Neural crest cell (in vitro differentiated cells): Measurements from ENCODE around the gene YY1AP1. TPM values are rescaled to one million over a fixed set of nuclear protein-coding genes. Genes with fewer than 3 reads are reported as not detected.

Experiments
- DNase-seq: peaks from one replicate; pipeline ENCODE4 v3.0.0; 2021; ENCODE audit warnings: low read depth, mixed read lengths, low spot score
- H3K27ac Mint-ChIP-seq: one replicate; pipeline ENCODE4 v1.8.0; 2021; ENCODE audit warnings: mild to moderate bottlenecking, mixed read lengths; ENCODE audit not compliant: unreplicated experiment
- H3K27me3 Mint-ChIP-seq: 2 replicates; pipeline ENCODE4 v1.8.0; 2021; ENCODE audit warnings: low read depth, mild to moderate bottlenecking, mixed read lengths
- H3K36me3 Mint-ChIP-seq: 2 replicates; pipeline ENCODE4 v1.8.0; 2021; ENCODE audit warnings: low read depth, mild to moderate bottlenecking, mixed read lengths
- H3K4me1 Mint-ChIP-seq: 2 replicates; pipeline ENCODE4 v1.8.0; 2021; ENCODE audit warnings: mixed read lengths
- H3K4me3 Mint-ChIP-seq: one replicate; pipeline ENCODE4 v1.8.0; 2021; ENCODE audit warnings: mild to moderate bottlenecking, mixed read lengths
- H3K9me3 Mint-ChIP-seq: 2 replicates; pipeline ENCODE4 v1.8.0; 2021; ENCODE audit warnings: mixed read lengths
- total RNA-seq: library from RNA; stranded (reverse); gene quantifications from 2 replicates; pipeline ENCODE4 v1.2.1, GENCODE V29; 2021
- TF ChIP-seq, protein P1 (sequence below): fragments of 200-600 bp; sonication (generic); conservative IDR thresholded peaks from 2 replicates; pipeline ENCODE4 v1.5.0; 2021; ENCODE audit warnings: antibody characterized with exemption, mild to moderate bottlenecking

YY1AP1 gene
- total RNA-seq, 1 donor from 2014 or later = 54.5 TPM

DNA sequence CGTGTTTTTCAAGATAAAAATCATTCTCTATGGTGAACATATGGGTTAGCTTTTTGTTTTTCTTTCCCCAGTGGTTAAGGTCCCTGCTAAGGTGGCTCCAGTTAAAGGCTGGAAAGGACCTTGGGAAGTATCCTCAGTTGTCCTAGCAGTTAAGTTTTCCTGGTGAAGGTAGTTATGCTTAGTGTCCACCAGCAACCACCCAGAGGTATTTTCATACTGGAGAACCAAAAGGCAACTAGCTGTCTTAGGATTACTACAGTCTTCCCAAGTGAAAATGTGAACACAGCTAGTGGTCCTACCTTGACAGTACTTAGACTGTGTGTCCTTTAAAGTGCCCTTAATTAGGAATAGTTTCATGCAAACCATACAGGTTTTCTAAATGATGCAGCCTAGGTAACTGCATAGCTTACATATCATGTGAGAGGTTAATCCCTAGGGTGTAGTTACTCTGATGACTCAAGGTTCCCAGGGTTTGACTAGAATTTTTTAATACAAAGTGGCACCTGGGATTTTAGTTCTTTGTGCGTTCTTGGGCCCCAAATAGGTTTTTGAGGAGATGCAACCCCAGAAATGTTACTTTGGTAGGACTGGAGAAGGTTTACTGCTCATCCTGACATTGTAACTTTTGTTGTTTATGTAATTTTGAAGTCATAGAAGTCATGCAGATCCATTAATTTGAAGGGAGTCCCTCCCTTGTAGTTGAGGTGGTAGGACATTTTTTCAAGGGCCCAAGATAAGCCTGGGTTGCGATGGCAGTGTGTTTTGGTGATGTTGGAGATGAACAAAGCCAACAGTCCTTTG lies 36.5 kb downstream of the YY1AP1 start:
- H3K9me3 Mint-ChIP-seq = peaks cover 3% of the 10 kb centered on the region
- peaks cover 2% of the 10 kb centered on the region for H3K36me3 Mint-ChIP-seq
- H3K27me3 Mint-ChIP-seq = no peaks in the 10 kb centered on the region
- peaks cover 6% of the 10 kb centered on the region for H3K4me1 Mint-ChIP-seq
- no peak overlapping the region for H3K4me3 Mint-ChIP-seq
- no peak overlapping the region for H3K27ac Mint-ChIP-seq
- TF ChIP-seq, protein P1, sequence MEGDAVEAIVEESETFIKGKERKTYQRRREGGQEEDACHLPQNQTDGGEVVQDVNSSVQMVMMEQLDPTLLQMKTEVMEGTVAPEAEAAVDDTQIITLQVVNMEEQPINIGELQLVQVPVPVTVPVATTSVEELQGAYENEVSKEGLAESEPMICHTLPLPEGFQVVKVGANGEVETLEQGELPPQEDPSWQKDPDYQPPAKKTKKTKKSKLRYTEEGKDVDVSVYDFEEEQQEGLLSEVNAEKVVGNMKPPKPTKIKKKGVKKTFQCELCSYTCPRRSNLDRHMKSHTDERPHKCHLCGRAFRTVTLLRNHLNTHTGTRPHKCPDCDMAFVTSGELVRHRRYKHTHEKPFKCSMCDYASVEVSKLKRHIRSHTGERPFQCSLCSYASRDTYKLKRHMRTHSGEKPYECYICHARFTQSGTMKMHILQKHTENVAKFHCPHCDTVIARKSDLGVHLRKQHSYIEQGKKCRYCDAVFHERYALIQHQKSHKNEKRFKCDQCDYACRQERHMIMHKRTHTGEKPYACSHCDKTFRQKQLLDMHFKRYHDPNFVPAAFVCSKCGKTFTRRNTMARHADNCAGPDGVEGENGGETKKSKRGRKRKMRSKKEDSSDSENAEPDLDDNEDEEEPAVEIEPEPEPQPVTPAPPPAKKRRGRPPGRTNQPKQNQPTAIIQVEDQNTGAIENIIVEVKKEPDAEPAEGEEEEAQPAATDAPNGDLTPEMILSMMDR = no peak
- no peak for DNase-seq

DNA sequence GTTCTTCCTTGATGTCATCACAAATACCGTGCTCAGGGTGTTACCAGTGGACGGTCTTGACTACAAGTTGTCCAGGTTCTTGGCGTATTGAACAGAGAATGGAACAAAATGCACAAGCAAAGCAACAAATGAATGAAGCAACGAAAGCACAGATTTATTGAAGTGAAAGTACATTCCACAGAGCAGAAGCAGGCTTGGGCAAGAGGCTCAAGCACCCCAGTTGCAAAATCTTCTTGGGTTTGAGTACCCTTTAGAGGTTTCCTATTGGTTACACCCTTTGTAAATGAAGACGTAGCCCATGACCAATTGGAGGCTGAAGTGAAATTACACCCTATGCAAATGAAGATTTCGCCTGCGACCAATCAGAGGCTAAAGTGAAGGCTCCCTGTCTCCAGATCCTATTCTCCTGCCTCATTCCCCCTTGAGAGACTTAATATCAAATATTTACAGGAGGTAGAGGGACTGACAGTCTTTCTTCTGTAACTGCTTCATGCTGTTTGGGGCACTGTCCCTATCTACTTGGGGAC lies 38.3 kb downstream of the YY1AP1 start:
- no peak overlapping the region for H3K4me3 Mint-ChIP-seq
- no peak for DNase-seq
- TF ChIP-seq, protein P1 = no peak
- H3K27me3 Mint-ChIP-seq = no peaks in the 10 kb centered on the region
- peaks cover 4% of the 10 kb centered on the region for H3K36me3 Mint-ChIP-seq
- peaks cover 11% of the 10 kb centered on the region for H3K4me1 Mint-ChIP-seq
- peaks cover 3% of the 10 kb centered on the region for H3K9me3 Mint-ChIP-seq
- H3K27ac Mint-ChIP-seq = no peak overlapping the region

DNA sequence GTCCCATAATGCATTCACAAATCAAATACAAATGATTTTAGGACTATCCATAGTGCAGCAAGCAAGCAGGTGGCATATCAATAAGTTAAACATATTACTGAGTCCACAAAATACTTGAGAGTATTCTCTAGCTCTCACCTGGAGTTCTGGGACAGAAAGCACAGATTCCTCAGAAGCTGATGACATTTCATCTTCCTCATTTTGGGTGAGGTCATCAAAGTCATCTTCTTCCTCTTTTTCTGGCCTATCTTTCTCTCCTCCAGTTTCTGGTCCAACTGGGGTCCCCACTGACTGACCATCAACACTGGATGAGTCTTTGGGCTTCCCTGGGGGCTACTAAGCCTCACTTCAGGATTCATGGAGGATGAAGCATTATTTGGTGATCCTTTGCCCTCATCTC lies 38.9 kb downstream of the YY1AP1 start:
- Mint-ChIP-seq H3K27ac (no peak overlapping the region), H3K9me3 (peaks cover 3% of the 10 kb centered on the region), H3K36me3 (peaks cover 4% of the 10 kb centered on the region), H3K4me3 (no peak overlapping the region), H3K27me3 (no peaks in the 10 kb centered on the region), H3K4me1 (peaks cover 11% of the 10 kb centered on the region)
- TF ChIP-seq, protein P1 = no peak
- no peak for DNase-seq

DNA sequence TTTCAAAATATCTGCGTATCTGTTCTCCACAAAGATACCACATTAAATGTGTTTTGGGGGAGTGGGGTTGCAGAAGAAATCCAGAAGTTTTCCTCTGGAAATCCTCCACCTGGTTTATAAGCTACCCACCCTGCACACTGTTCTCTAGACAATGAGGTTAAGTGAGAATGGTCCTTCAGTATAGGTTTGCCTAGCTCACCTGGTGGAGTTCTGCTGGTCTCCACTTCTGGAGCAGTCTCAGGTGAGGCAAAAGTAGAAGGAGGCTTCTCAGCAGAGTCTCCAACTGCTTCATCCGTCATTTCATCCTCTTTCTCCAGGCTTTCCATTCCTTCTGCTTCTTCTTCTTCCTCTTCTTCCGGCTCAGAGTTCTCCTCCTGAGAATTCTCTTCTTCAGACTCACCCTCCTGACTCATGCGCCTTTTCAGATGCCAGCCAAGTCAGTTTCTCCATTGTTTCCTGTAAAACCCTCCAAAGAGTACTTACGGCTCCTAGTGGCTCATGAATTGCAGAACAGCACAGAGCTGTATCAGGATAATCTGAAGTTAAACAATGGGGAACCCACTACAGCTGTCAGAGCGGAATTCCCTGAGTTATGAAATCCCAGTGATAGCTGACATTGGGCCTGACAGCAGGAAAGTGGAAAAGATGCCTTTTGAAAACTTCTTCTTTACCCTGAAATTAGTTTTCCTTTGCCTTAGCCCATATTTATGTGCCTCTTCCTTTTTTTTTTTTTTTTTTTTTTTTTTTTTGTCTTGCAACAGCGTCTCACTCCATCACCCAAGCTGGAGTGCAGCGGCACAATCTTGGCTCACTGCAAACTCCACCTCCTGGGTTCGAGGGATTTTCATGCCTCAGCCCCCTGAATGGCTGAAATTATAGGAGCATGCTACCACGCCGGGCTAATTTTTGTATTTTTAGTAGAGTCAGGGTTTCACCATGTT lies 40.1 kb downstream of the YY1AP1 start:
- Mint-ChIP-seq H3K36me3 (peaks cover 4% of the 10 kb centered on the region), H3K4me1 (peaks cover 11% of the 10 kb centered on the region), H3K27me3 (no peaks in the 10 kb centered on the region), H3K4me3 (peak overlapping the region; percentile 44), H3K9me3 (peaks cover 7% of the 10 kb centered on the region), H3K27ac (peak overlapping the region; percentile 30)
- DNase-seq = no peak
- TF ChIP-seq, protein P1 = peak; percentile 51

GRCh38 chr1:155646307-155646706 lies 42.3 kb downstream of the YY1AP1 start:
- peaks cover 24% of the 10 kb centered on the region for H3K9me3 Mint-ChIP-seq

More at GRCh38 chr1:155646307-155646706, 42.3 kb downstream of the YY1AP1 start:
- peaks cover 12% of the 10 kb centered on the region for H3K36me3 Mint-ChIP-seq
- no peak overlapping the region for H3K27ac Mint-ChIP-seq
- peak overlapping the region; percentile 21 for H3K4me3 Mint-ChIP-seq
- TF ChIP-seq, protein P1 = no peak
- H3K27me3 Mint-ChIP-seq = no peaks in the 10 kb centered on the region
- no peak for DNase-seq
- H3K4me1 Mint-ChIP-seq = peaks cover 11% of the 10 kb centered on the region
